HG03139 (cell line): ENCODE results near the gene NR5A1.

ENCODE experiments used
- ATAC-seq: cut with Tn5 transposase; IDR thresholded peaks from one replicate; pipeline ENCODE4 v1.9.1; 2021; ENCODE audit not compliant: unreplicated experiment

Gene NR5A1

GRCh38 chr9:124514874-124515273, 7.7 kb upstream of the NR5A1 start:
- no peak for ATAC-seq

GRCh38 chr9:124514125-124514524, 6.9 kb upstream of the NR5A1 start:
- no peak for ATAC-seq

GRCh38 chr9:124513376-124513994, 6.3 kb upstream of the NR5A1 start:
- no peak for ATAC-seq

GRCh38 chr9:124512806-124513204, 5.6 kb upstream of the NR5A1 start:
- ATAC-seq, result no peak

GRCh38 chr9:124511891-124512805, 4.9 kb upstream of the NR5A1 start:
- no peak for ATAC-seq

- ATAC-seq, result no peak
These were observed 4.2 kb upstream of the NR5A1 start for GRCh38 chr9:124511426-124511840.

- ATAC-seq, result no peak
These were observed 3.6 kb upstream of the NR5A1 start for GRCh38 chr9:124510650-124511425.

GRCh38 chr9:124507880-124508423, 753 bp upstream of the NR5A1 start:
- no peak for ATAC-seq

- no peak for ATAC-seq
These were observed 766 bp downstream of the NR5A1 start for GRCh38 chr9:124506433-124506832.

GRCh38 chr9:124505901-124506346, 1.3 kb downstream of the NR5A1 start:
- no peak for ATAC-seq

- no peak for ATAC-seq
These were observed 1.9 kb downstream of the NR5A1 start for GRCh38 chr9:124505006-124505900.

GRCh38 chr9:124504530-124505005, 2.6 kb downstream of the NR5A1 start:
- ATAC-seq, result no peak

GRCh38 chr9:124503713-124504529, 3.3 kb downstream of the NR5A1 start:
- no peak for ATAC-seq

- ATAC-seq, result no peak
These were observed 4.2 kb downstream of the NR5A1 start for GRCh38 chr9:124502711-124503702.

GRCh38 chr9:124501771-124502320, 5.4 kb downstream of the NR5A1 start:
- no peak for ATAC-seq

- ATAC-seq, result no peak
These were observed 6.2 kb downstream of the NR5A1 start for GRCh38 chr9:124500796-124501611.
